ENCODE results near the gene AKR1C8. TPM values are rescaled to one million over a fixed set of nuclear protein-coding genes. Genes with fewer than 3 reads are reported as not detected.

AKR1C8 gene
- total RNA-seq, 1 donor from 2014 or later: not detected

GRCh38 chr10:5108658-5109416 lies 76.1 kb downstream of the AKR1C8 start:
- H3K27me3 ChIP-seq (ENCODE audit: insufficient read depth, low read length): no peaks in the 10 kb centered on the region
- Mint-ChIP-seq H3K27ac (ENCODE audit: unreplicated experiment) (no peak overlapping the region), H3K27me3 (ENCODE audit: low read depth, unreplicated experiment) (no peaks in the 10 kb centered on the region), H3K4me3 (ENCODE audit: unreplicated experiment) (no peak overlapping the region), H3K4me1 (ENCODE audit: low read depth, unreplicated experiment) (no peaks in the 10 kb centered on the region), H3K9me3 (ENCODE audit: unreplicated experiment) (peaks cover 3% of the 10 kb centered on the region), H3K36me3 (ENCODE audit: low read depth, unreplicated experiment) (no peaks in the 10 kb centered on the region)
- no peaks in the 10 kb centered on the region for H3K9me3 ChIP-seq (ENCODE audit: insufficient read depth, low read depth, low read length)
- H3K36me3 ChIP-seq (ENCODE audit: insufficient read depth, low read length): no peaks in the 10 kb centered on the region
- H3K79me2 ChIP-seq (ENCODE audit: insufficient read depth, low read length): no peaks in the 10 kb centered on the region
- TF ChIP-seq EZH2 (IDR thresholded peaks at IDR 0.05; ENCODE audit: insufficient read depth, low read length): no peak
- TF ChIP-seq, protein P1, sequence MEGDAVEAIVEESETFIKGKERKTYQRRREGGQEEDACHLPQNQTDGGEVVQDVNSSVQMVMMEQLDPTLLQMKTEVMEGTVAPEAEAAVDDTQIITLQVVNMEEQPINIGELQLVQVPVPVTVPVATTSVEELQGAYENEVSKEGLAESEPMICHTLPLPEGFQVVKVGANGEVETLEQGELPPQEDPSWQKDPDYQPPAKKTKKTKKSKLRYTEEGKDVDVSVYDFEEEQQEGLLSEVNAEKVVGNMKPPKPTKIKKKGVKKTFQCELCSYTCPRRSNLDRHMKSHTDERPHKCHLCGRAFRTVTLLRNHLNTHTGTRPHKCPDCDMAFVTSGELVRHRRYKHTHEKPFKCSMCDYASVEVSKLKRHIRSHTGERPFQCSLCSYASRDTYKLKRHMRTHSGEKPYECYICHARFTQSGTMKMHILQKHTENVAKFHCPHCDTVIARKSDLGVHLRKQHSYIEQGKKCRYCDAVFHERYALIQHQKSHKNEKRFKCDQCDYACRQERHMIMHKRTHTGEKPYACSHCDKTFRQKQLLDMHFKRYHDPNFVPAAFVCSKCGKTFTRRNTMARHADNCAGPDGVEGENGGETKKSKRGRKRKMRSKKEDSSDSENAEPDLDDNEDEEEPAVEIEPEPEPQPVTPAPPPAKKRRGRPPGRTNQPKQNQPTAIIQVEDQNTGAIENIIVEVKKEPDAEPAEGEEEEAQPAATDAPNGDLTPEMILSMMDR (IDR thresholded peaks at IDR 0.05; ENCODE audit: insufficient read depth, low read depth, low read length): no peak
- H3K4me2 ChIP-seq (ENCODE audit: low read length): no peak overlapping the region
- H3K4me1 ChIP-seq (ENCODE audit: insufficient read depth, low read length): no peaks in the 10 kb centered on the region
- no peak overlapping the region for H3K9ac ChIP-seq (ENCODE audit: low read length)
- H3K27ac ChIP-seq (ENCODE audit: low read depth, low read length): no peak overlapping the region
- DNase-seq (ENCODE audit: low read depth): no peak
- no peak for FAIRE-seq
- H3K4me3 ChIP-seq (ENCODE audit: insufficient read depth, low read depth, low read length): no peak overlapping the region
- H2AFZ ChIP-seq (ENCODE audit: low read depth, low read length): no peak overlapping the region
- no peaks in the 10 kb centered on the region for H4K20me1 ChIP-seq (ENCODE audit: insufficient read depth, low read length)

- DNase-seq (ENCODE audit: low read depth) (no peak), FAIRE-seq (no peak)
These were observed 77.0 kb downstream of the AKR1C8 start for GRCh38 chr10:5107860-5108526.

More at GRCh38 chr10:5107860-5108526, 77.0 kb downstream of the AKR1C8 start:
- no peaks in the 10 kb centered on the region for H3K36me3 ChIP-seq (ENCODE audit: insufficient read depth, low read length)
- H3K27me3 Mint-ChIP-seq (ENCODE audit: low read depth, unreplicated experiment): no peaks in the 10 kb centered on the region
- H3K79me2 ChIP-seq (ENCODE audit: insufficient read depth, low read length): no peaks in the 10 kb centered on the region
- H3K9ac ChIP-seq (ENCODE audit: low read length): no peak overlapping the region
- H3K36me3 Mint-ChIP-seq (ENCODE audit: low read depth, unreplicated experiment): no peaks in the 10 kb centered on the region
- no peaks in the 10 kb centered on the region for H3K9me3 ChIP-seq (ENCODE audit: insufficient read depth, low read depth, low read length)
- no peak overlapping the region for H3K4me2 ChIP-seq (ENCODE audit: low read length)
- no peaks in the 10 kb centered on the region for H3K4me1 Mint-ChIP-seq (ENCODE audit: low read depth, unreplicated experiment)
- TF ChIP-seq, protein P1 (IDR thresholded peaks at IDR 0.05; ENCODE audit: insufficient read depth, low read depth, low read length): no peak
- TF ChIP-seq EZH2 (IDR thresholded peaks at IDR 0.05; ENCODE audit: insufficient read depth, low read length): no peak
- H3K4me1 ChIP-seq (ENCODE audit: insufficient read depth, low read length): no peaks in the 10 kb centered on the region
- H3K27ac ChIP-seq (ENCODE audit: low read depth, low read length): no peak overlapping the region
- no peak overlapping the region for H2AFZ ChIP-seq (ENCODE audit: low read depth, low read length)
- no peak overlapping the region for H3K27ac Mint-ChIP-seq (ENCODE audit: unreplicated experiment)
- no peaks in the 10 kb centered on the region for H4K20me1 ChIP-seq (ENCODE audit: insufficient read depth, low read length)
- H3K27me3 ChIP-seq (ENCODE audit: insufficient read depth, low read length): no peaks in the 10 kb centered on the region
- peaks cover 3% of the 10 kb centered on the region for H3K9me3 Mint-ChIP-seq (ENCODE audit: unreplicated experiment)
- H3K4me3 Mint-ChIP-seq (ENCODE audit: unreplicated experiment): no peak overlapping the region
- H3K4me3 ChIP-seq (ENCODE audit: insufficient read depth, low read depth, low read length): no peak overlapping the region
